ENCODE measurements around the gene EEIG2.

GRCh38 chr1:108609483-108610049 is 49.7 kb downstream of the EEIG2 start:
- no peak for TF ChIP-seq TCF7L2 (IDR thresholded peaks at IDR 0.05; ENCODE audit: low read depth, low read length)
- no peak for TF ChIP-seq CTCF (IDR thresholded peaks at IDR 0.05 in 2 of 3, conservative IDR thresholded peaks at IDR 0.05 in 1 of 3; ENCODE audit: insufficient read depth in 2 of 3, low read depth in 1 of 3, low read length in 3 of 3)
- no peak for TF ChIP-seq ZNF449 (CRISPR knock-in tag; IDR thresholded peaks at IDR 0.05)

Measured in K562 (cell line).